ENCODE results near the gene CAVIN4. TPM values are rescaled to one million over a fixed set of nuclear protein-coding genes. Genes with fewer than 3 reads are reported as not detected.

The CAVIN4 gene
- total RNA-seq, 1 donor from 2014 or later: 7.4 TPM

DNA sequence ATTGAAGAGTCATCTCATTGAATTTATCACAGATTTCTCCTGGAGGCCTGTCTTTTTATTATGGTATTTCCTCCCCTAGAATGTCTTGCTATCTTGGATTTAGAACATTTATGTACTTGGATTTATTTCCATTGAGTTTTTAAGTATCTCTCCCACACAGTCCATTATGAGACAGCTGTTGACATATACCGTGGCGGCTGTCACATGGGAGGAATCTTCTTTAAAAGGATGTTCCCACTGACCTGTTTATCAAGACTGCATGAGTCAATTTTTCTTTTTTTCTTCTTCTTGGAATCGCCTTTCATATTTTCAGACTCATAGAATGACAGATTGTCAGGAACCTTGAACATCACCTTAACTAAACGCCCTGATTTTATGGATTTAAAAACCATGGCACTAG lies 2.9 kb upstream of the CAVIN4 start:
- TF ChIP-seq CTCF (IDR thresholded peaks at IDR 0.05; ENCODE audit: unreplicated experiment): no peak
- Mint-ChIP-seq H3K27ac (ENCODE audit: unreplicated experiment) (no peak overlapping the region), H3K27me3 (ENCODE audit: unreplicated experiment) (peaks cover 2% of the 10 kb centered on the region), H3K9me3 (ENCODE audit: unreplicated experiment) (no peaks in the 10 kb centered on the region), H3K4me3 (ENCODE audit: unreplicated experiment) (no peak overlapping the region), H3K4me1 (ENCODE audit: unreplicated experiment) (no peaks in the 10 kb centered on the region), H3K36me3 (ENCODE audit: low read depth, unreplicated experiment) (peaks cover 27% of the 10 kb centered on the region)
- DNase-seq (ENCODE audit: low spot score): no peak

- DNase-seq (ENCODE audit: low spot score): no peak
Measured at GRCh38 chr9:100575765-100576386, 2.0 kb upstream of the CAVIN4 start.

DNA sequence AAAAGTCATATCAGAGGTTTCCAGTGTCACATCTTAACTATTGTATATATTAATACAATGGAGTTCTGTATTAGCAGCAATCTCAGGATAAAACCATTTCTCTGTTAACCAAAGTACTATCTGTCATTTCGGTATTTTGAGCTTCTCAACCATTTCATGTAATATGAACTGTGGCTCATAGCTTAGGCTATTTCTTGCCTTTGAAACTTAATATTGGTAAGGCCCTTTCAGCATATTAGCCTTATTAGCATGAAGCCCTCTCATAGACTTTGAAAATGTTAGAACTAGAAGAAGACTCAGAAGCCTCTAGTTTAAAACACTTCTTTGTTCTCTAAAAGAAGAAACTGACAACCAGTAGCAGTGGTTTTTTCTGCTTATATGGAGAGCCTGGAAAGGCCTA lies 731 bp downstream of the CAVIN4 start:
- DNase-seq (ENCODE audit: low spot score): no peak
- H3K36me3 Mint-ChIP-seq (ENCODE audit: low read depth, unreplicated experiment): peaks cover 16% of the 10 kb centered on the region
- H3K4me1 Mint-ChIP-seq (ENCODE audit: unreplicated experiment): no peaks in the 10 kb centered on the region
- H3K9me3 Mint-ChIP-seq (ENCODE audit: unreplicated experiment): no peaks in the 10 kb centered on the region
- H3K4me3 Mint-ChIP-seq (ENCODE audit: unreplicated experiment): no peak overlapping the region
- no peak overlapping the region for H3K27ac Mint-ChIP-seq (ENCODE audit: unreplicated experiment)
- H3K27me3 Mint-ChIP-seq (ENCODE audit: unreplicated experiment): peaks cover 3% of the 10 kb centered on the region
- no peak for TF ChIP-seq CTCF (IDR thresholded peaks at IDR 0.05; ENCODE audit: unreplicated experiment)

More at GRCh38 chr9:100575765-100576386, 2.0 kb upstream of the CAVIN4 start:
- Mint-ChIP-seq H3K4me3 (ENCODE audit: unreplicated experiment) (no peak overlapping the region), H3K9me3 (ENCODE audit: unreplicated experiment) (no peaks in the 10 kb centered on the region), H3K36me3 (ENCODE audit: low read depth, unreplicated experiment) (peaks cover 22% of the 10 kb centered on the region), H3K27ac (ENCODE audit: unreplicated experiment) (no peak overlapping the region), H3K27me3 (ENCODE audit: unreplicated experiment) (peaks cover 2% of the 10 kb centered on the region), H3K4me1 (ENCODE audit: unreplicated experiment) (no peaks in the 10 kb centered on the region)
- TF ChIP-seq CTCF (IDR thresholded peaks at IDR 0.05; ENCODE audit: unreplicated experiment): no peak

GRCh38 chr9:100579665-100580064 lies 1.8 kb downstream of the CAVIN4 start:
- Mint-ChIP-seq H3K36me3 (ENCODE audit: low read depth, unreplicated experiment) (peaks cover 10% of the 10 kb centered on the region), H3K27ac (ENCODE audit: unreplicated experiment) (no peak overlapping the region), H3K4me1 (ENCODE audit: unreplicated experiment) (no peaks in the 10 kb centered on the region), H3K27me3 (ENCODE audit: unreplicated experiment) (peaks cover 1% of the 10 kb centered on the region), H3K4me3 (ENCODE audit: unreplicated experiment) (no peak overlapping the region), H3K9me3 (ENCODE audit: unreplicated experiment) (no peaks in the 10 kb centered on the region)
- no peak for TF ChIP-seq CTCF (IDR thresholded peaks at IDR 0.05; ENCODE audit: unreplicated experiment)
- DNase-seq (ENCODE audit: low spot score): no peak

DNA sequence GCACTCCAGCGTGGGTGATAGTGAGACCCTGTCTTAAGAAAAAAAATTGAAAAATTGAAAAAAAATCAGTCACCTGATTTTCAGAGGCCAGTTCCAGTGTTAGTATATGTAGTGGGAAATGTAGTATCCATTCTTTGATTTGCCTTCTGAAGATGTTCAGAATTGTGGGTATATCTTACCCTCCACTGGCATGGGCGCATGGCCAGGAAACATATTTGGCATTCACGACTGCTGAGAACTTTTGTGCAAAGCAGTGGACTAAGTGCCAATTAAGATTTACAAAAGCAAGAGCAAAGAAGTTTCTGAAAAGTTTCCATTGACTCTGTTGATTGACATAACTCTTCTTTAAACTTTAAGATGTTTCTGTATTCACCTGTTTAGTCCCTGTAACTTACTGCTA lies 2.4 kb downstream of the CAVIN4 start:
- H3K27me3 Mint-ChIP-seq (ENCODE audit: unreplicated experiment): peaks cover 1% of the 10 kb centered on the region
- no peak overlapping the region for H3K27ac Mint-ChIP-seq (ENCODE audit: unreplicated experiment)
- peaks cover 10% of the 10 kb centered on the region for H3K36me3 Mint-ChIP-seq (ENCODE audit: low read depth, unreplicated experiment)
- H3K4me3 Mint-ChIP-seq (ENCODE audit: unreplicated experiment): no peak overlapping the region
- H3K4me1 Mint-ChIP-seq (ENCODE audit: unreplicated experiment): no peaks in the 10 kb centered on the region
- H3K9me3 Mint-ChIP-seq (ENCODE audit: unreplicated experiment): no peaks in the 10 kb centered on the region
- TF ChIP-seq CTCF (IDR thresholded peaks at IDR 0.05; ENCODE audit: unreplicated experiment): no peak
- DNase-seq (ENCODE audit: low spot score): no peak

Data from endothelial cell (in vitro differentiated cells).